ENCODE data around the gene FAM237B. TPM values are rescaled to one million over a fixed set of nuclear protein-coding genes. Genes with fewer than 3 reads are reported as not detected.

The FAM237B gene
- total and polyA plus RNA-seq, 2 of the 4 experiments (the other 2 are of a cell fraction): not detected

DNA sequence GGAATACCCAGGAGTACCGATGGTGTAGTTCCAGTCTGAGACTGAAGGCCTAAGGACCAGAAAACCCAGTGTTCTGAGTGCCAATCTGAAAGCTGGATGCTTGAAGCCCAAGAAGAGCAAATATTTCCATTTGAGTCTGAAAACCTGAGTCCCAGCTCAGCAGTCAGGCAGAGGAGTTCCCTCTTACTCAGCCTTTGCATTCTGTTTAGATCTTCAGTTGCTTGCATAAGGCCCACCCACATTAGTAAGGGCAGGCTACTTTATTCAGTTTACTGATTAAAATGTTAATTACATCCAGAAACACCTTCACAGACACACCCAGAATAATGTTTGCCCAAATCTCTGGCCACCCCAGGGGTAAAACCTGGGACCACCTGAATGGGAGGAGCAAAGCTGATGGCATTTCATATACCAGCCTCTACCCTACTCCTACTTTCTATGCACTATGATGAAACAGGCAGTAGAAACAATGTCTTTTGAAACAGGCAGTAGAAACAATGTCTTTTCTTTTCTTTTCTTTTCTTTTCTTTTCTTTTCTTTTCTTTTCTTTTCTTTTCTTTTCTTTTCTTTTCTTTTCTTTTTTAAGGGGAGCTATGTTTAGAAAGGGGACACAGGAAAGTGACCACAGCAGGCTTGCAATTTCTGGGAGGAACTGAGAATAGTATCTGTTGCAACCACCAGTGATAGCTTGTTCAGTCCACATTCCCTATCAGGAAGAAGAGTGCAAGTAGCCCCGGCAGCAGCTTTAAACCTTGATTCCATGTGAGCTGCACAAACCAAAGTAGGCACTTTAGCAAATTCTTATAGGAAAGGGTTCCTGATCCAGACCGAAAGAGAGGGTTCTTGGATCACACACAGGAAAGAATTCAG is 30.6 kb downstream of the FAM237B start (continued):
- TF ChIP-seq POLR2A (IDR thresholded peaks at IDR 0.05; ENCODE audit: low read depth, low read length): no peak

DNA sequence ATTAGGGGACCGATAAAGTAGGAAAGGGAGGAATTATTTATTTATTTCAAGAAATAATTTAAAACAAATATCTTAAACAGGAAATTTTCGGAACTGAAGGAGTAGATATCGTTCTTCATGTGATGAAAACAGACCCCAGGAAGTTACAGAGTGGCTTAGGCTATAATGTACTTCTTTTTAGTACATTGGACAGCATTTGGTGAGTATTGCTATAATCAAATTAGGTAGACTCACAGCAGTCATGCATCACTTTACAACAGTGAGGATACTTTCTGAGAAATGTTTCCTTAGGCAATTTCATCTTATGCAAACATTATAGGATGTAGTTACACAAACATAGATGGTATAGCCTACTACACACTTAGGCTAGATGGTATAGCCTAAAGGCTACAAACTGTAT is 33.0 kb downstream of the FAM237B start:
- no peak overlapping the region for H3K23ac ChIP-seq (ENCODE audit: low read depth, low read length)
- H3K4ac ChIP-seq (ENCODE audit: low read depth, low read length): no peak overlapping the region
- no peak overlapping the region for H2BK15ac ChIP-seq (ENCODE audit: low read depth, low read length)
- no peak overlapping the region for H2BK5ac ChIP-seq (ENCODE audit: low read depth, low read length, poor library complexity, severe bottlenecking)
- H3K27me3 ChIP-seq (ENCODE audit: control insufficient read depth, insufficient read depth, low read length): no peaks in the 10 kb centered on the region
- H3K18ac ChIP-seq (ENCODE audit: low read depth, low read length): no peak overlapping the region
- no peak overlapping the region for H4K8ac ChIP-seq (ENCODE audit: low read depth in 2 of 2, low read length in 2 of 2)
- H3K9me3 ChIP-seq (ENCODE audit: control insufficient read depth, insufficient read depth, low read length): no peaks in the 10 kb centered on the region
- POLR2A ChIA-PET (ENCODE audit: unreplicated experiment): no interaction called here
- no CpG with 5 or more reads among the region's 3 CpGs for WGBS, 2 experiments (ENCODE audit: extremely low coverage in 2 of 2, insufficient read length in 1 of 2)
- no peak overlapping the region for H3K14ac ChIP-seq (replicated peaks; ENCODE audit: low read depth, low read length)
- H2AK5ac ChIP-seq (ENCODE audit: low read depth, low read length): no peak overlapping the region
- no peaks in the 10 kb centered on the region for H4K20me1 ChIP-seq (ENCODE audit: insufficient read depth, low read length)
- no peak overlapping the region for H3K4me3 ChIP-seq (ENCODE audit: insufficient read depth, low read depth, low read length)
- no peaks in the 10 kb centered on the region for H3K4me1 ChIP-seq (ENCODE audit: control insufficient read depth, insufficient read depth, low read length)
- no peak overlapping the region for H3K27ac ChIP-seq (ENCODE audit: insufficient read depth, low read length)
- TF ChIP-seq, protein P1, sequence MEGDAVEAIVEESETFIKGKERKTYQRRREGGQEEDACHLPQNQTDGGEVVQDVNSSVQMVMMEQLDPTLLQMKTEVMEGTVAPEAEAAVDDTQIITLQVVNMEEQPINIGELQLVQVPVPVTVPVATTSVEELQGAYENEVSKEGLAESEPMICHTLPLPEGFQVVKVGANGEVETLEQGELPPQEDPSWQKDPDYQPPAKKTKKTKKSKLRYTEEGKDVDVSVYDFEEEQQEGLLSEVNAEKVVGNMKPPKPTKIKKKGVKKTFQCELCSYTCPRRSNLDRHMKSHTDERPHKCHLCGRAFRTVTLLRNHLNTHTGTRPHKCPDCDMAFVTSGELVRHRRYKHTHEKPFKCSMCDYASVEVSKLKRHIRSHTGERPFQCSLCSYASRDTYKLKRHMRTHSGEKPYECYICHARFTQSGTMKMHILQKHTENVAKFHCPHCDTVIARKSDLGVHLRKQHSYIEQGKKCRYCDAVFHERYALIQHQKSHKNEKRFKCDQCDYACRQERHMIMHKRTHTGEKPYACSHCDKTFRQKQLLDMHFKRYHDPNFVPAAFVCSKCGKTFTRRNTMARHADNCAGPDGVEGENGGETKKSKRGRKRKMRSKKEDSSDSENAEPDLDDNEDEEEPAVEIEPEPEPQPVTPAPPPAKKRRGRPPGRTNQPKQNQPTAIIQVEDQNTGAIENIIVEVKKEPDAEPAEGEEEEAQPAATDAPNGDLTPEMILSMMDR (conservative IDR thresholded peaks at IDR 0.05; ENCODE audit: low read depth, low read length): no peak
- TF ChIP-seq MAFK (IDR thresholded peaks at IDR 0.05; ENCODE audit: low read depth, low read length): no peak
- no peak for TF ChIP-seq MAZ (IDR thresholded peaks at IDR 0.05; ENCODE audit: borderline replicate concordance, low read depth, low read length)
- no peak for TF ChIP-seq SMC3 (IDR thresholded peaks at IDR 0.05; ENCODE audit: low read depth, low read length)
- TF ChIP-seq CHD1 (IDR thresholded peaks at IDR 0.05; ENCODE audit: low read depth, low read length): no peak
- intact Hi-C loops (cut with micrococcal nuclease): no loop called here
- H4K91ac ChIP-seq (ENCODE audit: insufficient read depth, low read depth, low read length): no peak overlapping the region
- H3K9me1 ChIP-seq (ENCODE audit: insufficient read depth, low read length): no peaks in the 10 kb centered on the region
- no peak overlapping the region for H3K9ac ChIP-seq (ENCODE audit: low read depth, low read length)
- H2AK9ac ChIP-seq (replicated peaks; ENCODE audit: low read depth, low read length, poor library complexity): no peak overlapping the region
- H2BK120ac ChIP-seq (ENCODE audit: low read depth, low read length): no peak overlapping the region
- no peaks in the 10 kb centered on the region for H3K36me3 ChIP-seq (ENCODE audit: control insufficient read depth, insufficient read depth, low read length)
- no peak overlapping the region for H2BK20ac ChIP-seq (ENCODE audit: low read depth, low read length)
- H3K4me2 ChIP-seq (ENCODE audit: low read depth, low read length): no peak overlapping the region
- in situ Hi-C loops (cut with MboI; ENCODE audit: low sequenced_read_pairs): no loop called here
- H3K56ac ChIP-seq (ENCODE audit: extremely low read depth, insufficient read depth, low read length): no peak overlapping the region
- CTCF ChIA-PET: no interaction called here
- DNase-seq (no peak), ATAC-seq (ENCODE audit: low read depth) (no peak)
- no peak overlapping the region for H2AFZ ChIP-seq (replicated peaks; ENCODE audit: low read length, poor library complexity)
- H3K79me1 ChIP-seq (ENCODE audit: low read depth in 1 of 2, low read length in 2 of 2): no peaks in the 10 kb centered on the region
- no peak overlapping the region for H4K5ac ChIP-seq (ENCODE audit: low read depth, low read length)
- dilution Hi-C loops (cut with HindIII; ENCODE audit: low sequenced_read_pairs, unreplicated experiment): no loop called here
- BruUV-seq (replicated peaks): no TSS peak
